ENCODE results near the gene EYS. TPM values are rescaled to one million over a fixed set of nuclear protein-coding genes. Genes with fewer than 3 reads are reported as not detected.

EYS gene
- total and polyA plus RNA-seq, 2 of the 8 experiments (the other 6 are each of a cell fraction or from before 2014, with no cell fraction given): 0.05 to 0.13 TPM

DNA sequence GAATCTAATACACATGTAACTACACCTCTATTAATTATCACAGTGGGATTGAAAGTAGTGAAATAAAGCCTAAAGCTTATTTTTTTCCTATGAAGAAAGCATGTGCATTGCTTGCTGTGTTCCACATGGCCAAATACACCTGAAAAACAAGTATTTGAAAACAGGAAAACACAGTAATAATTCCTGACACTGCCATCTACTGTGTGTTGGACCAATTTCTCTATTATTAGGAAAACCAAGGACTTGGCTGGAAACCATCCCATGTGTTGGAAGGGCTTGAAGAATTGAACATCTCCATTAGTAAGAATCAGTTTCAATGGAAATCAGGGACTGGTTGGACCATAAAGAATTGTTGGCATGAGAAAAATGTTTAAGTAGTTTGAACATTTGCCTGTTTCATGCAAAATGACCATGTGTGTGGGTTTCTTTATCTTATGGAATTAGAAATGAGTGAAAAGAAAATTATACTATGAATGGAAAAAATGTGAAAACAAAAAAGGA is 1947.4 kb downstream of the EYS start (continued):
- TF ChIP-seq GTF2F1 (IDR thresholded peaks at IDR 0.05; ENCODE audit: borderline replicate concordance, low read depth, low read length): no peak
- TF ChIP-seq, protein P1, sequence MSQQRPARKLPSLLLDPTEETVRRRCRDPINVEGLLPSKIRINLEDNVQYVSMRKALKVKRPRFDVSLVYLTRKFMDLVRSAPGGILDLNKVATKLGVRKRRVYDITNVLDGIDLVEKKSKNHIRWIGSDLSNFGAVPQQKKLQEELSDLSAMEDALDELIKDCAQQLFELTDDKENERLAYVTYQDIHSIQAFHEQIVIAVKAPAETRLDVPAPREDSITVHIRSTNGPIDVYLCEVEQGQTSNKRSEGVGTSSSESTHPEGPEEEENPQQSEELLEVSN (IDR thresholded peaks at IDR 0.05): no peak

Measured in H1 (cell line).